Skeletal muscle tissue (tissue), 4 donors: Measurements from ENCODE around the gene BNIP5. TPM values are rescaled to one million over a fixed set of nuclear protein-coding genes. Genes with fewer than 3 reads are reported as not detected.

Experiments
- H3K27ac ChIP-seq: one replicate; pipeline ENCODE4 v1.7.0; 2013; ENCODE audit warnings: mild to moderate bottlenecking, low read depth, low read length, inconsistent platforms
- H3K27me3 ChIP-seq, 3 donors: one replicate each; pipeline ENCODE4 v1.7.0; 2013; ENCODE audit warnings: low read length in 3 of 3; ENCODE audit not compliant: control insufficient read depth in 3 of 3, insufficient read depth in 3 of 3
- H3K36me3 ChIP-seq, 3 donors: one replicate each; pipeline ENCODE4 v1.7.0; 2013; ENCODE audit warnings: low read length in 3 of 3; ENCODE audit not compliant: control insufficient read depth in 3 of 3, insufficient read depth in 3 of 3
- H3K4me1 ChIP-seq, 3 donors: one replicate each; pipeline ENCODE4 v1.7.0; 2013; ENCODE audit warnings: low read length in 3 of 3, mild to moderate bottlenecking in 3 of 3; ENCODE audit not compliant: control insufficient read depth in 3 of 3, insufficient read depth in 3 of 3
- H3K4me3 ChIP-seq, 3 donors: one replicate each; pipeline ENCODE4 v1.7.0; 2013; ENCODE audit warnings: low read length in 3 of 3
- H3K9ac ChIP-seq, 3 donors: one replicate each; pipeline ENCODE4 v1.7.0; 2013; ENCODE audit warnings: low read length in 3 of 3, mild to moderate bottlenecking in 3 of 3, moderate library complexity in 2 of 3, low read depth in 1 of 3
- H3K9me3 ChIP-seq, 3 donors: one replicate each; pipeline ENCODE4 v1.7.0; 2013; ENCODE audit warnings: low read length in 3 of 3; ENCODE audit not compliant: control insufficient read depth in 3 of 3
- total RNA-seq: library from RNA; depleted of rRNA; stranded (reverse); fragments of >200 nt; gene quantifications from one replicate; pipeline ENCODE4 v1.2.3, GENCODE V29; 2014
- donor health status: Osteomylitis.

Gene BNIP5
- total RNA-seq, 1 donor from 2014 or later, result not detected

GRCh38 chr6:36336208-36336710, 429 bp downstream of the BNIP5 start:
- peaks cover 2 to 7% (median 5%) of the 10 kb centered on the region in 3 donors for H3K4me1 ChIP-seq
- no peaks in the 10 kb centered on the region for H3K9me3 ChIP-seq
- H3K4me3 ChIP-seq, result no peak overlapping the region
- H3K27me3 ChIP-seq, result peaks cover 29 to 40% (median 40%) of the 10 kb centered on the region in 3 donors
- H3K27ac ChIP-seq, result no peak overlapping the region
- no peak overlapping the region for H3K9ac ChIP-seq
- no peaks in the 10 kb centered on the region for H3K36me3 ChIP-seq

- Histone ChIP-seq H3K27ac (no peak overlapping the region), H3K4me1 (peaks cover 2 to 4% (median 2%) of the 10 kb centered on the region in 3 donors), H3K4me3 (no peak overlapping the region), H3K9ac (no peak overlapping the region), H3K36me3 (no peaks in the 10 kb centered on the region), H3K9me3 (no peaks in the 10 kb centered on the region), H3K27me3 (peaks cover 29 to 42% (median 41%) of the 10 kb centered on the region in 3 donors)
Measured at GRCh38 chr6:36335465-36336207, 1.1 kb downstream of the BNIP5 start.

DNA sequence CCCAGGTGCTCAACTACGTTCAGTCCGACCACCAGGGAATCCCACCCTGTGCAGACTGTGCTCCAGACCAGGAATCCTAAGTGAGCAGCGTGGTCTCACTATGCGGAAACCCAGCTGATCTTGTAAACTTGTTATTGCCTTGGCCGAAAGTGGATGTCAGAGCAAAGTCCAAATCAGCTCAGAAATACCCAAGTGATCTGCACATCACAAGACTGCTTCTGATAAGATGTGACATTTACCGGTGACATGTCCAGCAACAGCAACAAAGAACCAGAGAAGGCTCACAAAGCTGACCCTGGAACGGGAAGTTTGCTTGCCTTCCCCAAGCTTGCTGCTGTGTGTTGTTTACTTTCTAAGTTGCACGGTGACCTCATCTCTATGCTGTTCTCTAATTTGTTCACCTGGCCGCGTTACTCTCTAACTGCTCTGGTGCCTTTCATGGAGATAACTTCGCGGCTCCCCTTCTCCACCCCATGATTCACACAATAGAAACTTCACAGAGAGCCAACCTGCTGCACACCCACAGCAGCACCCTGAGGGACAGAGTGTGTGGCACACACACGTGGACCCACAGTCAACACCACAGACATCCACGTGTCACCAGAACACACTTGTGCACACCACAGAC, 1.7 kb downstream of the BNIP5 start:
- H3K9ac ChIP-seq, result no peak overlapping the region
- no peak overlapping the region for H3K27ac ChIP-seq
- no peaks in the 10 kb centered on the region for H3K36me3 ChIP-seq
- H3K4me3 ChIP-seq, result no peak overlapping the region
- peaks cover 29 to 42% (median 38%) of the 10 kb centered on the region in 3 donors for H3K27me3 ChIP-seq
- H3K9me3 ChIP-seq, result no peaks in the 10 kb centered on the region
- H3K4me1 ChIP-seq, result peaks cover 0 to 2% (median 0%) of the 10 kb centered on the region in 3 donors

GRCh38 chr6:36333931-36334725, 2.6 kb downstream of the BNIP5 start:
- Histone ChIP-seq H3K36me3 (no peaks in the 10 kb centered on the region), H3K27me3 (peaks cover 29 to 44% (median 31%) of the 10 kb centered on the region in 3 donors), H3K27ac (no peak overlapping the region), H3K4me3 (no peak overlapping the region), H3K9ac (no peak overlapping the region), H3K4me1 (peaks cover 0 to 2% (median 0%) of the 10 kb centered on the region in 3 donors), H3K9me3 (no peaks in the 10 kb centered on the region)

DNA sequence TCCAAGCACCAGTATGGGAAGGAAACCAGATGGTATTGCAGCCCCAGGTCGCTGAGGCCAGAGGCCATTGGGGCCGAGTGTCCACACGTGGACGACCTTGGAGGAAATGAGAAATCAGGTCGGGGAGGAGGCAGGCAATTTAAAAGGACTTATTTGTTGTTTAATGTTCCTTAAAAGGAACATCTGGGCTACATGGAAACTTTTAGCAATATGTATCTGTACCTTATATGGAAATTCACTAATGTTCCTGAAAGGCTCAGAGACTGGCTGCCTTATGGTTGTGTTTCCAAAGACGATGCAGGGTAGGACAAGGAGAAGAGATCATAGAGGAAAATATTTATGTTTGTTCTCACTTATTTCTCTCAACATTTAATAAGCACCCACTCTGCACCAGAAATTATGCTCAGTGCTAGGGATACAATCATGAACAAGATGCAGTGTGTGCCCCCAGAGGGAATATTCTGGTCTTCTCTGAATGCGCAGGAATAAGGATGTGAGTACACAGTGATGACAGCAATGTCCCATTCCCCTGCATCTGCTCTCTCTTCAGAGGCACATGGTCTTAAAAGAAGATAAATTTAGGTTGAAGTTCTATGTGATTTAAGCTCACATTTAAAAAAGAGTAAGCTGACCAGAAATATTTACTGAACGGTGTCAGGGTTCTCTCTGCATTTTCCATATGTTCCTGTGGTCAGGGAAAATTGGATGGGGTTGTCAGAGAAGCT, 3.4 kb downstream of the BNIP5 start:
- Histone ChIP-seq H3K4me1 (peaks cover 0 to 2% (median 0%) of the 10 kb centered on the region in 3 donors), H3K4me3 (no peak overlapping the region), H3K9me3 (no peaks in the 10 kb centered on the region), H3K9ac (no peak overlapping the region), H3K27ac (no peak overlapping the region), H3K27me3 (peaks cover 29 to 44% (median 31%) of the 10 kb centered on the region in 3 donors), H3K36me3 (no peaks in the 10 kb centered on the region)

DNA sequence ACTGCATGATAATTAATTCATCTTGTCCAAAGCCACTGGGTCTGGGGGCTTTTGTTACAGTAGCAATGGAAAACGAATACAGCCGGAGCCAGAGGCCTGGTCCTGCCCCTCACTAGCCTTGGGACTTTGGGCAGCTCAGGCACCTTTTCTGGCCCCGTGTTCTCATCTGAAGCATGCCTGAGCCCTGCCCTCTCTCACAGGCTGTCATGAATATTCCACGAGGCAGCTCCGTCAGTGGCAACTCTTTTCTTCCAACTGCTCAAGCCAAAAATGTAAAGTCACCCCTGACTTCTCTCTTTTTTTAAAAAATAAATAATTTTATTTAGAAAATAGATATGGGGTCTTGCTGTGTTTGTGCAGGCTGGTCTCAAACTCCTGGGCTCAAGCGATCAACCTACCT, 5.3 kb downstream of the BNIP5 start:
- H3K27me3 ChIP-seq, result peaks cover 31 to 49% (median 31%) of the 10 kb centered on the region in 3 donors
- no peaks in the 10 kb centered on the region for H3K9me3 ChIP-seq
- H3K36me3 ChIP-seq, result no peaks in the 10 kb centered on the region
- H3K4me3 ChIP-seq, result no peak overlapping the region
- no peak overlapping the region for H3K9ac ChIP-seq
- H3K27ac ChIP-seq, result no peak overlapping the region
- peaks cover 0 to 2% (median 0%) of the 10 kb centered on the region in 3 donors for H3K4me1 ChIP-seq

GRCh38 chr6:36330366-36330765, 6.3 kb downstream of the BNIP5 start:
- H3K4me3 ChIP-seq, result no peak overlapping the region
- H3K9me3 ChIP-seq, result no peaks in the 10 kb centered on the region
- no peaks in the 10 kb centered on the region for H3K36me3 ChIP-seq
- no peak overlapping the region for H3K27ac ChIP-seq
- H3K9ac ChIP-seq, result no peak overlapping the region
- peaks cover 0 to 2% (median 0%) of the 10 kb centered on the region in 3 donors for H3K4me1 ChIP-seq
- H3K27me3 ChIP-seq, result peaks cover 25 to 39% (median 33%) of the 10 kb centered on the region in 3 donors

DNA sequence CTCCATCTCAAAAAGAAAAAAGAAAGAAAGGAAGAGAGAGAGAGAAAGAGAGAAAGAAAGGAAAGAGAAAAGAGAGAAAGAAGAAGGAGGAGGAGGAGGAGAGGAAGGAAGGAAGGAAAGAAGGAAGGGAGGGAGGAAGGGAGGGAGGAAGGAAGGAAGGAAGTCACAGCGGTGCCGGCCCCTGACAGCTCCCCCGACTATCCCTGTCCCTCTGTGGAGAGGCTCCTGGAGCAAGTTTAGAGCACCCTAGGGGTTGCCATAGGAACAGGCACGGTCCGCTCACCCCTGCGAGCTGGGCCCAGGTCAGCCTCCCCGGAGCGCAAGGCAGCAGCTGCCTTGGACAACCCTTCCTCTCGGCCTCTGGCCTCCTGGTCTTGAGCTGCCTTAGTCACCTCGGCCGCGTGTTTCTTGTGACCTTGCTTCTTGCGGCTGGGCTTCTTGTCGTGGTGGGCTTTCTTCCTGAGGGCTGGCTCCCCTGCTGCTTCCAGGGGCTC, 6.8 kb downstream of the BNIP5 start:
- no peaks in the 10 kb centered on the region for H3K36me3 ChIP-seq
- no peak overlapping the region for H3K4me3 ChIP-seq
- no peak overlapping the region for H3K9ac ChIP-seq
- no peaks in the 10 kb centered on the region for H3K9me3 ChIP-seq
- H3K27me3 ChIP-seq, result peaks cover 20 to 34% (median 31%) of the 10 kb centered on the region in 3 donors
- H3K4me1 ChIP-seq, result peaks cover 0 to 2% (median 0%) of the 10 kb centered on the region in 3 donors
- no peak overlapping the region for H3K27ac ChIP-seq

DNA sequence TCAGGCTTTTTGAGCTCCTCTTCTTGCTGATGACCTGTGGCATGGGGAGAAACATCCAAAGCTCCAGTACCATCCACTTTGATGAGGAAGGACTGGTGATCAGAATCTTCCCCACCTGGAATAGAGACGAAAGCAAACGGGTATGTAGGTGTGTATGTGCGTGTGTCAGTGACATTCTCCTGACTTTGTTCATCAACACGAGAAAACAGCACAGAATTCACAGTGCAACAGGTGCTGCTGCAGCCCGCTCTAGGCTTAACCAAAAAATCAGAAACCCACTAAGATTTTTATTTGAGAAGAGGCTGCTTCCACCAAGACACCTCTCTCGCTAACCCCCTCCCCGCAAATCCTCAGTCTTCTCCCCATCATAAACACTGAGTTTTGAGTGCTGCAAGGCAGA, 8.1 kb downstream of the BNIP5 start:
- no peak overlapping the region for H3K27ac ChIP-seq
- no peaks in the 10 kb centered on the region for H3K4me1 ChIP-seq
- H3K9ac ChIP-seq, result no peak overlapping the region
- H3K4me3 ChIP-seq, result no peak overlapping the region
- H3K9me3 ChIP-seq, result no peaks in the 10 kb centered on the region
- H3K27me3 ChIP-seq, result peaks cover 10 to 22% (median 22%) of the 10 kb centered on the region in 3 donors
- H3K36me3 ChIP-seq, result no peaks in the 10 kb centered on the region
